T-helper 1 cell (primary cell): ENCODE data around the gene TALDO1.

Experiments used
- DNase-seq, 5 donors: peaks; one replicate each; pipeline ENCODE4 v3.0.0-alpha.2; 2012 to 2020

The TALDO1 gene

GRCh38 chr11:788009-788640 is 40.9 kb downstream of the TALDO1 start:
- DNase-seq = no peak

- DNase-seq = no peak
These were observed 42.0 kb downstream of the TALDO1 start for GRCh38 chr11:788953-789940.

GRCh38 chr11:789943-790342 is 42.7 kb downstream of the TALDO1 start, which contains the start of gene CEND1:
Gene CEND1 (minus strand): TSS chr11:790090. CDS start chr11:788576, 1,514 bp downstream.
- DNase-seq = peak in 1 of 5 donors; percentile 47

GRCh38 chr11:790721-791564 is 43.7 kb downstream of the TALDO1 start:
- DNase-seq = no peak

GRCh38 chr11:791658-792534 is 44.6 kb downstream of the TALDO1 start:
- no peak for DNase-seq

GRCh38 chr11:792535-792821 is 45.2 kb downstream of the TALDO1 start:
- DNase-seq = no peak

- DNase-seq = no peak
These were observed 45.6 kb downstream of the TALDO1 start for GRCh38 chr11:792873-793272.

DNA sequence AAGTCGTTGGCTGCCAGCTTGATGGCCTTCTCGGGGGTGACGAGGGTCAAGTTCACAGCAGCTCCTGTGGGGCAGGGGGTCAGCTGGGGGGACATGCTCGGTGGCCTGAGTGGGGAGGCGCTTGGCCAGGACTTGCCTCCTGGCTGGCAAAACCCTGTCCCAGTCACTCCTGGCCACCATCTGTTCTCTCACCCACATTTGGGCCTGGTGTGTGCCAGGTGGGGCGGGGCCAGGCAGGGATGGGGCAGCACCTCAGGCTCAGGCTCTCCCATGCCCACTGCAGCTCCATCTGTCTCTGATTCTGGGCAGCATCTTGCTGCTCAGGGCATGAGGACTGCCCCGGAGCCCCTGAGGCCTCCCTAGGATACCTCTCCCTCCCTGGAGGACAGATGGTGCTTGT is 46.3 kb downstream of the TALDO1 start:
- no peak for DNase-seq

GRCh38 chr11:794013-794765 is 46.9 kb downstream of the TALDO1 start:
- DNase-seq = no peak

DNA sequence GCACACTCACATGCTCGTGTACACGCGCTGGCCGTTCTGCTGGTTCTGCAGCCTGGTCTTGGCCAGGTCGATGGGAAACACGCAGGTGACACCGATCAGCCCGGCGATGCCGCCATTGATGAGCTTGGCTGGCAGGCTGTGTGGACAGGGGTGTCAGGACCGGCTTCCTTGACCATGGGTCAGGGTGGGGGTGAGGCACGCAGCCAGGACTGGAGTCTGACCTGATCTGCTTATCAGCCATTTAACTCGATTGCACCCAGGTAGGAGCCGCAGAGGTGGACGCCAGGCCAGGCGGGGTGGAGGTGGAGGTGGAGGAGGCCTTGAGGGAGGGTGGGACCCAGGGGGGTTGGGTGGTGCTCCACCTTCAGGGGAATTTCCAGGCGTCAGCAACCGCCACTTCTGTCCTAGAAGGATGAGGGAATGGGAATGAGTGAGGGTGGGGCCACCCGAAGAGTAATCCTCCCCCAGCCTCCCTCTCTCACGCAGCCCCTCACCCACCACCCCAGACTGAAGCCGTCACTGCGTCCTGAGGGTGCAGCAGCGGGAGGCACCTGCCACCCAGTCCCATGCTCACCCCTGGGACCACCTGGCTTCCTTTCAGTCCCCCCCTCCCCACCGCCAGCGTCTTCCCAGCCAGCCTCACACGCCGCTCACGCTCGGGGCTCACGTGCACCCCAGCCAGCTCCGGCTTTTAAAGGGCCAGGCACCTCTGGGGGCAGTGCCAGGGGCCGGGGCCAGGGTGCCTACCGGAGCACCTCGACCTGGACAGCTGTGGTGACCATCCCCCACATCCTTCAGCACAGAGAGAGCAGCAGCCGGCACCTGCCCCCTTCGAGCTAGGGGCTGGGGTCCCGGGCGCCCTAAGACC is 47.7 kb downstream of the TALDO1 start:
- DNase-seq = no peak

GRCh38 chr11:795634-796564 is 48.6 kb downstream of the TALDO1 start:
- DNase-seq = peak; percentile 62 to 90 (median 73)

- DNase-seq = no peak
These were observed 49.5 kb downstream of the TALDO1 start for GRCh38 chr11:796565-797295.

- peak; percentile 66 to 80 (median 69) for DNase-seq
These were observed 50.2 kb downstream of the TALDO1 start for GRCh38 chr11:797296-798092.

GRCh38 chr11:798093-798713 is 50.9 kb downstream of the TALDO1 start, which contains the start of gene SLC25A22:
Gene SLC25A22 (minus strand): TSS chr11:798281. CDS start chr11:795006, 3,275 bp downstream.
- DNase-seq = peak; percentile 65 to 81 (median 76)

GRCh38 chr11:799641-800316 is 52.5 kb downstream of the TALDO1 start:
- DNase-seq = no peak

DNA sequence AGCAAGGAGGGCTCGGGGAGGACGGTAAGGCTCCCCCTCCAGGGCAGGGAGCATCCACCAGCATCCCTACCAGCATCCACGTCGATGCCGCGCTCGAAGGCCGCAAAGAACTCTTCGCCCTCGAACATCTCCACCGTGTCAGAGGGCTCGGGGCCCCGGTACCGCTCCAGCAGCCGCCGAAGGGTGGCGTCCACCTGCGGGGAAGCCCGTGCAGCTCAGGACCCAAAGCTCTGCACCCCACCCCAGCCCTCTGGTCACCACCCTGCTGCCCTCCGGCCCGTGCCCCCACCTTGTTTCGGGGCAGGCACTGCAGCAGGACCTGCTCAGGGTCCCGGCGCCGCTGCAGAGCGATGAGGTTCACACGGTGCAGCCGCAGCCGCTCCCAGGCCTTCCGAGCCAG is 53.2 kb downstream of the TALDO1 start:
- DNase-seq = no peak
